Neural crest cell (in vitro differentiated cells): ENCODE data around the gene DYNC1I1. TPM values are rescaled to one million over a fixed set of nuclear protein-coding genes. Genes with fewer than 3 reads are reported as not detected.

Experiments used
- DNase-seq: peaks from one replicate; pipeline ENCODE4 v3.0.0; 2021; ENCODE audit warnings: low read depth, mixed read lengths, low spot score
- H3K27ac Mint-ChIP-seq: one replicate; pipeline ENCODE4 v1.8.0; 2021; ENCODE audit warnings: mild to moderate bottlenecking, mixed read lengths; ENCODE audit not compliant: unreplicated experiment
- H3K27me3 Mint-ChIP-seq: 2 replicates; pipeline ENCODE4 v1.8.0; 2021; ENCODE audit warnings: low read depth, mild to moderate bottlenecking, mixed read lengths
- H3K36me3 Mint-ChIP-seq: 2 replicates; pipeline ENCODE4 v1.8.0; 2021; ENCODE audit warnings: low read depth, mild to moderate bottlenecking, mixed read lengths
- H3K4me1 Mint-ChIP-seq: 2 replicates; pipeline ENCODE4 v1.8.0; 2021; ENCODE audit warnings: mixed read lengths
- H3K4me3 Mint-ChIP-seq: one replicate; pipeline ENCODE4 v1.8.0; 2021; ENCODE audit warnings: mild to moderate bottlenecking, mixed read lengths
- H3K9me3 Mint-ChIP-seq: 2 replicates; pipeline ENCODE4 v1.8.0; 2021; ENCODE audit warnings: mixed read lengths
- total RNA-seq: library from RNA; stranded (reverse); gene quantifications from 2 replicates; pipeline ENCODE4 v1.2.1, GENCODE V29; 2021
- TF ChIP-seq, protein P1 (sequence below): fragments of 200-600 bp; sonication (generic); conservative IDR thresholded peaks from 2 replicates; pipeline ENCODE4 v1.5.0; 2021; ENCODE audit warnings: antibody characterized with exemption, mild to moderate bottlenecking

Gene DYNC1I1
- total RNA-seq, 1 donor from 2014 or later, result 0.79 TPM

DNA sequence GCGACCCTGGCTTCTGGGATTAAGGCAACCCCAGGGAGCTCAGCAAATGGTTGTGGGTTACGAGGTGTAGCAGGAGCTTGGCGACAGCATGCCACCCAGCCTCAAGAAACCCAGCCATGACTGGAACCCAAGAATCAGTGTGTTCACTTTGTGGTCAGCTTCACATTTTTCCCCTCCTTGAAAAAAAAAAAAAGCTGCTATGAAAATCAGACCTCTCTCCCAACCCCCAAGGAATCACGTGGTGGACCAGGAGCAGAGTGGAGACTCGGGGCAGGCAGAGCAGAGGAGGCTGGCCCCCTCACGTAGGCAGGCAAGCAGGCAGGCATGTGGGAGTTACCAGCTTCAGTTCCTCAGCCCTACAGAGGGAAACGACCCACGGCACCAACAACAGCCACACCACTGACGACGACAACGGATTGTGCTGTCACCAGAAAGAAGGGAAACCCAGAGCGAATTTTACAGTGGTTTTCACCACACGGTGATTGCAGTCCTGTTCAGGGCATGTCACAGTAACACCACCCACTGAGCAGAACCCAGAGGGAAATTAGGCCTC, 346.2 kb downstream of the DYNC1I1 start:
- no peak overlapping the region for H3K4me3 Mint-ChIP-seq
- no peak for DNase-seq
- no peak overlapping the region for H3K27ac Mint-ChIP-seq
- peaks cover 6% of the 10 kb centered on the region for H3K4me1 Mint-ChIP-seq
- TF ChIP-seq, protein P1, sequence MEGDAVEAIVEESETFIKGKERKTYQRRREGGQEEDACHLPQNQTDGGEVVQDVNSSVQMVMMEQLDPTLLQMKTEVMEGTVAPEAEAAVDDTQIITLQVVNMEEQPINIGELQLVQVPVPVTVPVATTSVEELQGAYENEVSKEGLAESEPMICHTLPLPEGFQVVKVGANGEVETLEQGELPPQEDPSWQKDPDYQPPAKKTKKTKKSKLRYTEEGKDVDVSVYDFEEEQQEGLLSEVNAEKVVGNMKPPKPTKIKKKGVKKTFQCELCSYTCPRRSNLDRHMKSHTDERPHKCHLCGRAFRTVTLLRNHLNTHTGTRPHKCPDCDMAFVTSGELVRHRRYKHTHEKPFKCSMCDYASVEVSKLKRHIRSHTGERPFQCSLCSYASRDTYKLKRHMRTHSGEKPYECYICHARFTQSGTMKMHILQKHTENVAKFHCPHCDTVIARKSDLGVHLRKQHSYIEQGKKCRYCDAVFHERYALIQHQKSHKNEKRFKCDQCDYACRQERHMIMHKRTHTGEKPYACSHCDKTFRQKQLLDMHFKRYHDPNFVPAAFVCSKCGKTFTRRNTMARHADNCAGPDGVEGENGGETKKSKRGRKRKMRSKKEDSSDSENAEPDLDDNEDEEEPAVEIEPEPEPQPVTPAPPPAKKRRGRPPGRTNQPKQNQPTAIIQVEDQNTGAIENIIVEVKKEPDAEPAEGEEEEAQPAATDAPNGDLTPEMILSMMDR, result no peak
- H3K27me3 Mint-ChIP-seq, result no peaks in the 10 kb centered on the region
- peaks cover 6% of the 10 kb centered on the region for H3K36me3 Mint-ChIP-seq
- H3K9me3 Mint-ChIP-seq, result no peaks in the 10 kb centered on the region

DNA sequence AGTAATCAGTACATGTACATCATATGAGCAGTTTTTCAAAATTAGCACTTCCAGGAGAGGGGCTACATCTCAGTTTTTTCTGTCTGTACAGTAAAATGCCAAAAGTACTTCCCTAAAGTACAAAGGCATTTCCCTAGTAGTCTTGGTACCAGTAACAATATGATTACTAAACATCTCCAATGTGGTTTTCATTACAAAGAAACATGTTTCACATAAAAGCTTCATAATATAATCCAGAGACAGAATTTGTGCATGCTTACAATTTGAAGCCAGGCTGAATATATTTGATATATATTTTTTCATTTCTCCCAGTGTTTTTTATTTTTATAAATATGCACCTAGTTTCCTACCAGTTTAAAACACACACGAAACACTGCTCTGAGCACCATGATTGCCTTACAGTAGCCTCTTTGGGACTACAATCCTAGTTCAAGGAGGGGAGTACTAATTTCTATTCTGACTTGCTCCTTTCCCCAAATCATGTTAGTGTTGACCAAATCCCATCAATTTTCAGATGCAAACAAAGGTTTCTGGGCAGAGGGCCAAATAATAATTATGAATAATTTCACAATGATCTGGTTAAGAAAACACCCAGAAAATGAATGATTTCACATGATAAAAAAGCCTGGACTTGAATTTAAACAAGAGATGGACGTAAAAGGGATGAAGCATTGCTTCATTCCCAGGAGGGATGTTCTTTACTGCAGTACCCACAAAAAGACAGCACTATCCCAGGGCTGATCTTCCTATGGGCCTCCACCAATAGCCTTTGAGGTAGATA, 348.3 kb downstream of the DYNC1I1 start:
- no peak overlapping the region for H3K27ac Mint-ChIP-seq
- no peak for DNase-seq
- TF ChIP-seq, protein P1, result no peak
- H3K9me3 Mint-ChIP-seq, result no peaks in the 10 kb centered on the region
- peaks cover 6% of the 10 kb centered on the region for H3K36me3 Mint-ChIP-seq
- H3K4me1 Mint-ChIP-seq, result peaks cover 6% of the 10 kb centered on the region
- no peaks in the 10 kb centered on the region for H3K27me3 Mint-ChIP-seq
- no peak overlapping the region for H3K4me3 Mint-ChIP-seq

DNA sequence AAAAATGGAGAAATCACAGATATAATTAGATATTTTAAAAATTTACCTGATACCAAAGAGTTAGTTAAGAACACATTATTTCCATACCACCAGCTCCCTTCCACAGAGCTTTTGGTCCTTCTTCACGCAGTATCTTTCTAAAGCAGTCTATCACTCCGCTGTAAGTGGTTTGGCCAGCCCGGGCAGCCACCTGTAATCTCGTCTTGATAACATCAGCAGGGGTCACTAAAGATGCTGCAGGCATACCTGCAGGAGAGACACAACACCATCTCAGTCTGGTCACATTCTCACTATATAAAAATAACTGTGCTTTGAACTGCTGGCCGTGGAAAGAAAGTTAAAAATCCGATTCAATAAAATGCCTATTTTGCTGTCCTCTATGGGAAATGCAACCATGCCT, 349.4 kb downstream of the DYNC1I1 start:
- H3K36me3 Mint-ChIP-seq, result peaks cover 6% of the 10 kb centered on the region
- peaks cover 6% of the 10 kb centered on the region for H3K4me1 Mint-ChIP-seq
- H3K27me3 Mint-ChIP-seq, result no peaks in the 10 kb centered on the region
- H3K9me3 Mint-ChIP-seq, result no peaks in the 10 kb centered on the region
- no peak overlapping the region for H3K4me3 Mint-ChIP-seq
- peak overlapping the region; percentile 50 for H3K27ac Mint-ChIP-seq
- TF ChIP-seq, protein P1, result no peak
- no peak for DNase-seq

DNA sequence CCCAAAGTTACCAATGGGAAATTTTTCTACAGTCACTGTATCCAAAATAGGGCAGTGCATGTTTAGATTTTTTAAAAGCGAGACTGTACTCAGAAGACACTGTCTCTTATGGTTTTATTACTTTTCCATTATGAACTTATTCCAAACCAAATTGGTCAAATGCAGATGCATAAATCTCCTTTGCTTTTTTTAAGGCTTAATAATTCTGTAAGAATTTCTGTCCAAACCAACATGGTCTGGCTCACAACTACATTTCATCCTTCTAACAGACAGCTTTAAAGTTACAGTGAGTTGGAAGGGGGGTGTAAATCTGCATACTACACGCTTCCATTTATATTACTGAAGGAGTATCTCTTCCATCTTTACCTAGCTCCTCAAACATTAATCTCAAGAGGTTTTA, 350.4 kb downstream of the DYNC1I1 start:
- Mint-ChIP-seq H3K9me3 (no peaks in the 10 kb centered on the region), H3K27ac (no peak overlapping the region), H3K27me3 (no peaks in the 10 kb centered on the region), H3K4me1 (peaks cover 7% of the 10 kb centered on the region), H3K4me3 (no peak overlapping the region), H3K36me3 (peaks cover 6% of the 10 kb centered on the region)
- TF ChIP-seq, protein P1, result no peak
- no peak for DNase-seq

DNA sequence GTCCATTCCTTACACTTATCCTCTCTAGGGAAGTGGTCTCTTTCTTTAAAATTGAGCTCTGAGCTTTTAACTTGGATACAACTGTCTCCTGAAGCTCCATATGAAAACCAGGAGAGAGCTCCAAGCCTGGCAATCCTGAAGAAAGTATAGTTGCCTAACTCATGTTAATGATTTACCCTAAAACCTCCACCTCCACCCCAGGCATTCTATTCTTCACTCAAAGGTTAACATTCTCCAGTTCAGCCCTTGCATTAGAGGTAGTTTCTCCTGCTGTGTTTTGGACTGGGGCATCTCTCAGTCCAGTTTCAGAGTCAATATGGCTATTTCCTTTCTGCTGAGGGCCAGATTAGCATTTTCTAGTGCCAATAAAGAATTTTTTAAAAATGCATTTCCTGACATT, 354.0 kb downstream of the DYNC1I1 start:
- no peak overlapping the region for H3K27ac Mint-ChIP-seq
- TF ChIP-seq, protein P1, result no peak
- peaks cover 7% of the 10 kb centered on the region for H3K4me1 Mint-ChIP-seq
- no peak overlapping the region for H3K4me3 Mint-ChIP-seq
- no peak for DNase-seq
- no peaks in the 10 kb centered on the region for H3K27me3 Mint-ChIP-seq
- peaks cover 6% of the 10 kb centered on the region for H3K36me3 Mint-ChIP-seq
- H3K9me3 Mint-ChIP-seq, result no peaks in the 10 kb centered on the region
